HG03460 (cell line): ENCODE results near the gene ZNF284.
A peak's percentile ranks its signal among the peaks of the same experiment; 100 is the strongest.

ENCODE experiments used
- ATAC-seq: cut with Tn5 transposase; IDR thresholded peaks from one replicate; pipeline ENCODE4 v1.9.1; 2021; ENCODE audit not compliant: unreplicated experiment

The ZNF284 gene

GRCh38 chr19:44071824-44072542 is at the start of gene ZNF284:
Gene ZNF284 (plus strand): TSS chr19:44072159. CDS start chr19:44076390, 4,231 bp downstream.
- peak; percentile 94 for ATAC-seq

- ATAC-seq = no peak
Observed at GRCh38 chr19:44024900-44025216, 47.1 kb upstream of the ZNF284 start.

GRCh38 chr19:44025217-44025936 is 46.6 kb upstream of the ZNF284 start, which contains the start of gene ZNF222:
Gene ZNF222 (plus strand): TSS chr19:44025379. CDS start chr19:44025437, 58 bp downstream.
- peak; percentile 90 for ATAC-seq

- no peak for ATAC-seq
Observed at GRCh38 chr19:44026622-44027021, 45.3 kb upstream of the ZNF284 start.

- no peak for ATAC-seq
Observed at GRCh38 chr19:44032001-44032610, 39.9 kb upstream of the ZNF284 start.

GRCh38 chr19:44042147-44042546 is 29.8 kb upstream of the ZNF284 start:
- no peak for ATAC-seq

GRCh38 chr19:44050740-44051649 is 21.0 kb upstream of the ZNF284 start:
- no peak for ATAC-seq

- peak; percentile 74 for ATAC-seq
Observed at GRCh38 chr19:44051650-44052402, 20.1 kb upstream of the ZNF284 start, which contains the start of gene ZNF223. Gene ZNF223 (plus strand): TSS chr19:44052036. CDS start chr19:44055177, 3,141 bp downstream.

GRCh38 chr19:44055870-44056269 is 16.1 kb upstream of the ZNF284 start:
- no peak for ATAC-seq

- no peak for ATAC-seq
Observed at GRCh38 chr19:44059229-44059628, 12.7 kb upstream of the ZNF284 start.

- no peak for ATAC-seq
Observed at GRCh38 chr19:44061038-44061437, 10.9 kb upstream of the ZNF284 start.

- no peak for ATAC-seq
Observed at GRCh38 chr19:44066305-44066704, 5.7 kb upstream of the ZNF284 start.

GRCh38 chr19:44069415-44069814 is 2.5 kb upstream of the ZNF284 start:
- ATAC-seq = no peak

GRCh38 chr19:44072543-44073401 is 813 bp downstream of the ZNF284 start:
- ATAC-seq = no peak

- no peak for ATAC-seq
Observed at GRCh38 chr19:44076325-44076724, 4.4 kb downstream of the ZNF284 start.

- ATAC-seq = no peak
Observed at GRCh38 chr19:44092108-44092507, 20.1 kb downstream of the ZNF284 start.

GRCh38 chr19:44093931-44094765 is 22.2 kb downstream of the ZNF284 start, which contains the start of gene ZNF224:
Gene ZNF224 (plus strand): TSS chr19:44094361. CDS start chr19:44097874, 3,513 bp downstream.
- peak; percentile 87 for ATAC-seq

- no peak for ATAC-seq
Observed at GRCh38 chr19:44107751-44108150, 35.8 kb downstream of the ZNF284 start.
